ENCODE measurements around the gene ARMC5. TPM values are rescaled to one million over a fixed set of nuclear protein-coding genes. Genes with fewer than 3 reads are reported as not detected.
A peak's percentile ranks its signal among the peaks of the same experiment; 100 is the strongest.

ARMC5 gene
- polyA plus RNA-seq, 2 of the 4 experiments (the other 2 are of a cell fraction) = 3.2 to 6.1 TPM

DNA sequence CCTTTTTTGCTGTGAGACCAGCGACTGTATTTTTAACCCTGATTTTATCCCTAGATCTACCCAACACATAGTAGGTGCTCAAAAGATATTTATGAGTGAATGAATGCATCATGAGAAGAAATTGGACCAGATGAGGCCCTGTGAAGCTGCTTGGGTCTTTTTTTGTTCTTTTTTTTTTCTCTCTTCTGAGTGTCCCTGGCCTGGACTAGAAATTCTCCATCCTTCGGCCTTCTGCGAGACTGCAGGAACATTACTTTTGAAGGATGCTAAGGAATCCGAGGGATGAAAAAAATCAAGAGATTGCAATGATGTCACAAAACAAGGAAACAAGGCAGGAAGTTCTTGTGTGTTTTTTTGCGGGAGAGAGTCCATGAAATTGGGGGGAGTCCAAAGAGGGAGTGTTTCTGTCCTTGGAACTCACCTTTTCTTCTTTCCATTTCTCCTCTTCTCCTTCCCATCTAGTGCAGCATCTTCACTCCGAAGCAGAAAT is 49.5 kb downstream of the ARMC5 start:
- DNase-seq (ENCODE audit: low read depth in 1 of 2, low spot score in 1 of 2) (peak in 1 of 2 experiments; percentile 32), FAIRE-seq (no peak), ATAC-seq (peak; percentile 10 to 28; a peak in 3 of 6 replicates)
- peak overlapping the region; percentile 90 for H3K4me2 ChIP-seq
- H3K4me1 ChIP-seq = peaks cover 14% of the 10 kb centered on the region
- ChIA-PET POLR2A (interaction anchor here (1.0 to 2.9 kb wide), 9 partner anchors 9 to 391 kb away, joined by 3 to 18 read pairs (median 8); partner anchors contain the start of genes ARMC5, KAT8, TGFB1I1 and ZNF267), CTCF (interaction anchor here (0.9 kb wide), 1 partner anchor 360 kb away, joined by 3 read pairs; no protein-coding TSS in a partner anchor)
- WGBS (ENCODE audit: missing lambda C conversion rate) = 20% methylated on average over 6 of the region's 6 CpGs
- TF ChIP-seq GATA3 (IDR thresholded peaks at IDR 0.05; ENCODE audit: borderline replicate concordance) = no peak
- no peak for TF ChIP-seq FOSL2 (IDR thresholded peaks at IDR 0.05)
- TF ChIP-seq FOSL2 (CRISPR knock-in tag; IDR thresholded peaks at IDR 0.05) = no peak
- TF ChIP-seq RNF2 (IDR thresholded peaks at IDR 0.05; ENCODE audit: borderline replicate concordance, low read depth) = no peak
- TF ChIP-seq HOXB5 (CRISPR knock-in tag; IDR thresholded peaks at IDR 0.05) = no peak
- TF ChIP-seq, protein P1, sequence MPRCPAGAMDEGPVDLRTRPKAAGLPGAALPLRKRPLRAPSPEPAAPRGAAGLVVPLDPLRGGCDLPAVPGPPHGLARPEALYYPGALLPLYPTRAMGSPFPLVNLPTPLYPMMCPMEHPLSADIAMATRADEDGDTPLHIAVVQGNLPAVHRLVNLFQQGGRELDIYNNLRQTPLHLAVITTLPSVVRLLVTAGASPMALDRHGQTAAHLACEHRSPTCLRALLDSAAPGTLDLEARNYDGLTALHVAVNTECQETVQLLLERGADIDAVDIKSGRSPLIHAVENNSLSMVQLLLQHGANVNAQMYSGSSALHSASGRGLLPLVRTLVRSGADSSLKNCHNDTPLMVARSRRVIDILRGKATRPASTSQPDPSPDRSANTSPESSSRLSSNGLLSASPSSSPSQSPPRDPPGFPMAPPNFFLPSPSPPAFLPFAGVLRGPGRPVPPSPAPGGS (IDR thresholded peaks at IDR 0.05) = no peak
- no peak for TF ChIP-seq ESRRA (IDR thresholded peaks at IDR 0.05; ENCODE audit: borderline replicate concordance, low read length)
- no peak for TF ChIP-seq CHD2 (IDR thresholded peaks at IDR 0.05; ENCODE audit: low read length, partially characterized antibody)
- TF ChIP-seq, protein P2, sequence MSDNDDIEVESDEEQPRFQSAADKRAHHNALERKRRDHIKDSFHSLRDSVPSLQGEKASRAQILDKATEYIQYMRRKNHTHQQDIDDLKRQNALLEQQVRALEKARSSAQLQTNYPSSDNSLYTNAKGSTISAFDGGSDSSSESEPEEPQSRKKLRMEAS (IDR thresholded peaks at IDR 0.05) = no peak
- no peak for TF ChIP-seq USF2 (IDR thresholded peaks at IDR 0.05)
- H3K27ac ChIP-seq = peak overlapping the region; percentile 91 to 95
- peak overlapping the region; percentile 79 for H3K4me3 ChIP-seq
- H3K9me3 ChIP-seq = no peaks in the 10 kb centered on the region

DNA sequence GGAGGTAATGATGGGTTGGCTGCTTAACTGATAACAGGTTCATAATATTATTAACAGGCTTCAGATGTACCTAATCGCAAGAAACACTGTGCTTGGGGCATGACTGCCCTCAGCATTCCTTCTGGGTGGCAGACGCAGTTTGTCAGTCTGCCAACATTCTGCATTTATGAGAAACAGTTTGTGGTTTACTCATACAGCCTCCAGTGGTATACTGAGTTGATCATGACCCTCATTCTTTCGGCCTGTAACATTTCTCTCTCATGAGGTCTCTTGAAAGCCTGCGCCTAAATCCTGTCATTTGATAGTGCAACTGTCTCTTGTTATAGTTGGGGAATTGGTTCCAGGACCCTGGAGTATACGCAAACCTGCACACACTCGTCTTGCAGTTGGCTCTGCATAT is 53.8 kb downstream of the ARMC5 start:
- no peak overlapping the region for H3K4me3 ChIP-seq
- ChIA-PET CTCF (no interaction called here), POLR2A (interaction anchor here (0.6 kb wide), 1 partner anchor 53 kb away, joined by 3 read pairs; no protein-coding TSS in a partner anchor)
- TF ChIP-seq REST (IDR thresholded peaks at IDR 0.05) (no peak), TFCP2L1 (CRISPR knock-in tag; IDR thresholded peaks at IDR 0.05) (no peak), USF2 (IDR thresholded peaks at IDR 0.05) (no peak), ZC3H11A (IDR thresholded peaks at IDR 0.05) (no peak), RARB (CRISPR knock-in tag; IDR thresholded peaks at IDR 0.05) (no peak)
- FAIRE-seq (no peak), ATAC-seq (no peak), DNase-seq (ENCODE audit: low read depth in 1 of 2, low spot score in 1 of 2) (peak in 1 of 2 experiments; percentile 18)
- no peaks in the 10 kb centered on the region for H3K9me3 ChIP-seq
- 22% methylated on average over 6 of the region's 6 CpGs for WGBS (ENCODE audit: missing lambda C conversion rate)
- H3K27ac ChIP-seq = no peak overlapping the region
- peaks cover 5% of the 10 kb centered on the region; the same call in 2 of the 3 replicates for H3K4me1 ChIP-seq
- no peak overlapping the region; the same call in 2 of the 3 replicates for H3K4me2 ChIP-seq

DNA sequence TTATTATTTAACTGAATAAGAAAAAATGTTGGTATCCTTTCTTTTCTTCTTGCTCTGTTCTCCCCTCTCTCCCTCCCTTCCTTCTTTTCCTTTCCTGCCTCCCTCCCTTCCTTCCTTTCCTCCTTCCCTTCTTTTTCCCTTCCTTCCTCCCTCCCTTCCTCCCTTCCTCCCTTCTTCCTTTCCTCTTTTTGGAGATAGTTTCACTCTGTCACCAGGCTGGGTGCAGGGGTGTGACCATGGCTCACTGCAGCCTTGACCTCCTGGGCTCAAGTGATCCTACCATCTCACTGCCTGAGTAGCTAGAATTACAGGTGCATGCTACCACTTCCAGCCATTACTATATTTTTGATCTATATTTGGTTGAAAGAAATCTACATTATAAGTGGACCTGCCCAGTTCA is 54.6 kb downstream of the ARMC5 start:
- H3K27ac ChIP-seq = no peak overlapping the region
- H3K9me3 ChIP-seq = no peaks in the 10 kb centered on the region
- FAIRE-seq = no peak
- CTCF ChIA-PET = interaction anchor here (0.6 to 1.0 kb wide), 2 partner anchors 267 to 355 kb away, joined by 3 read pairs; no protein-coding TSS in a partner anchor
- H3K4me3 ChIP-seq = no peak overlapping the region
- peaks cover 5% of the 10 kb centered on the region; the same call in 2 of the 3 replicates for H3K4me1 ChIP-seq
- H3K4me2 ChIP-seq = no peak overlapping the region
- POLR2A ChIA-PET = interaction anchor here (0.6 kb wide), 1 partner anchor 53 kb away, joined by 3 read pairs; no protein-coding TSS in a partner anchor
- no peak for DNase-seq (ENCODE audit: low read depth in 1 of 2, low spot score in 1 of 2)
- no peak for ATAC-seq
- no peak for TF ChIP-seq PHF8 (IDR thresholded peaks at IDR 0.05; ENCODE audit: borderline replicate concordance, low read depth)
- no peak for TF ChIP-seq CBX2 (IDR thresholded peaks at IDR 0.05; ENCODE audit: borderline replicate concordance, low read depth)
- no peak for TF ChIP-seq RAD21 (conservative IDR thresholded peaks at IDR 0.05 in 1 of 2, IDR thresholded peaks at IDR 0.05 in 1 of 2)
- no peak for TF ChIP-seq NPAS2 (CRISPR knock-in tag; IDR thresholded peaks at IDR 0.05; ENCODE audit: borderline replicate concordance)
- no peak for TF ChIP-seq SMC3 (IDR thresholded peaks at IDR 0.05)
- TF ChIP-seq NFE2L2 (conservative IDR thresholded peaks at IDR 0.05; ENCODE audit: low read length) = no peak
- TF ChIP-seq KDM1A (IDR thresholded peaks at IDR 0.05; ENCODE audit: low read depth) = no peak
- TF ChIP-seq CHD4 (IDR thresholded peaks at IDR 0.05; ENCODE audit: borderline replicate concordance) = no peak
- no peak for TF ChIP-seq BHLHE40 (IDR thresholded peaks at IDR 0.05; ENCODE audit: low read depth, low read length)
- TF ChIP-seq, protein P3, sequence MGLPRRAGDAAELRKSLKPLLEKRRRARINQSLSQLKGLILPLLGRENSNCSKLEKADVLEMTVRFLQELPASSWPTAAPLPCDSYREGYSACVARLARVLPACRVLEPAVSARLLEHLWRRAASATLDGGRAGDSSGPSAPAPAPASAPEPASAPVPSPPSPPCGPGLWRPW (IDR thresholded peaks at IDR 0.05) = no peak

Measured in A549 (cell line).